Testis (tissue), 2 donors: Measurements from ENCODE around the gene TIPRL.

Experiments
- CTCF ChIP-seq, 3 experiments: fragments of 450-650 bp in 2 of 3; fragments of 200-600 bp in 1 of 3; sonication (generic) in 1 of 3; IDR thresholded peaks; one replicate each; pipeline ENCODE4 v1.5.1; 2016 to 2019; ENCODE audit warnings: antibody characterized with exemption in 3 of 3, mild to moderate bottlenecking in 2 of 3, moderate library complexity in 1 of 3
- POLR2A ChIP-seq: fragments of 450-650 bp; IDR thresholded peaks from one replicate; pipeline ENCODE4 v1.6.1; 2017; ENCODE audit warnings: antibody characterized with exemption, mild to moderate bottlenecking, moderate library complexity

- TF ChIP-seq POLR2A (no peak), CTCF (IDR thresholded peaks at IDR 0.05) (no peak)
Measured at GRCh38 chr1:168223261-168223660, 44.5 kb downstream of the TIPRL start.
